Body of pancreas (tissue), 4 donors: ENCODE results near the gene AOC2. TPM values are rescaled to one million over a fixed set of nuclear protein-coding genes. Genes with fewer than 3 reads are reported as not detected.
"Not testable (repeated sequence)": the region's sequence is repeated elsewhere in the genome, so short reads cannot be mapped to it uniquely, and the experiment has no call there.

ENCODE experiments used
- ATAC-seq: fragments of 150-250 bp; one replicate; pipeline ENCODE4 v1.9.1; 2016
- DNase-seq, 4 donors: peaks; one replicate each; pipeline ENCODE4 v3.0.0-alpha.2; 2019
- H3K27ac ChIP-seq, 4 donors: fragments of 200-600 bp; sonication (generic); 1 replicate in 3 of 4; 2 replicates in 1 of 4; pipeline versions ENCODE4 v1.5.1 to v1.6.1; 2016 to 2019; ENCODE audit warnings: mild to moderate bottlenecking in 1 of 4, mixed read lengths in 1 of 4, moderate library complexity in 1 of 4
- H3K27me3 ChIP-seq, 2 donors: fragments of 200-600 bp; sonication (generic); one replicate each; pipeline ENCODE4 v1.6.0; 2016; ENCODE audit warnings: mild to moderate bottlenecking in 1 of 2
- H3K36me3 ChIP-seq, 2 donors: fragments of 200-600 bp; sonication (generic); replicated peaks in 1 of 2; 2 replicates each; pipeline ENCODE4 v1.5.1; 2016; ENCODE audit warnings: low read depth in 2 of 2; ENCODE audit not compliant: insufficient read depth in 1 of 2
- H3K4me1 ChIP-seq: fragments of 200-600 bp; sonication (generic); one replicate; pipeline ENCODE4 v1.6.0; 2016
- H3K4me3 ChIP-seq, 2 donors: fragments of 200-600 bp; sonication (generic); 1 replicate in 1 of 2; 2 replicates in 1 of 2; pipeline ENCODE4 v1.5.1; 2016 to 2019
- H3K9me3 ChIP-seq, 3 donors: fragments of 200-600 bp; sonication (generic); 1 replicate in 2 of 3; 2 replicates in 1 of 3; pipeline ENCODE4 v1.5.1; 2016
- CTCF ChIP-seq, 7 experiments: fragments of 450-650 bp in 4 of 7; fragments of 200-600 bp in 3 of 7; sonication (generic) in 3 of 7; IDR thresholded peaks; one replicate each; pipeline ENCODE4 v1.5.1; 2016 to 2019; ENCODE audit warnings: antibody characterized with exemption in 7 of 7
- POLR2A ChIP-seq, 3 donors: fragments of 450-650 bp; IDR thresholded peaks; one replicate each; pipeline ENCODE4 v1.6.1; 2016; ENCODE audit warnings: antibody characterized with exemption in 3 of 3, mild to moderate bottlenecking in 2 of 3
- WGBS, 2 donors: methylation state at CpG; one replicate each; pipeline ENCODE4 v1.1.5; 2017; 5-methylcytosine and 5-hydroxymethylcytosine counted together
- intact Hi-C: fragments of 100-400 bp; cut with DNase I; formaldehyde crosslinking; loops from one replicate; pipeline ENCODE4 v1.15.1; 2023
- microRNA-seq, 2 donors: library from miRNA; unstranded; fragments of <30 nt; microRNA quantifications; one replicate each; pipeline ENCODE4, GENCODE V29; 2016; ENCODE audit warnings: borderline number of aligned reads in 2 of 2, borderline replicate concordance in 2 of 2
- small RNA-seq: library from RNA; depleted of rRNA; stranded (forward); fragments of <200 nt; gene quantifications from one replicate; pipeline ENCODE3, GENCODE V24; 2016
- total RNA-seq, 2 donors: library from RNA; depleted of rRNA; stranded (reverse); fragments of >200 nt; gene quantifications; one replicate each; pipeline ENCODE4 v1.1.0, GENCODE V29; 2016

AOC2 gene
- total RNA-seq, 2 donors from 2014 or later = 1.0 to 3.0 TPM

GRCh38 chr17:42894283-42895184, 50.2 kb downstream of the AOC2 start:
- H3K4me1 ChIP-seq = peaks cover 50% of the 10 kb centered on the region
- 31 to 35% methylated on average over 12 of the region's 12 CpGs for WGBS, 2 donors
- TF ChIP-seq POLR2A (IDR thresholded peaks at IDR 0.05) = no peak
- TF ChIP-seq CTCF (IDR thresholded peaks at IDR 0.05) = no peak
- ATAC-seq (peak; percentile 89), DNase-seq (peak; percentile 78 to 92 (median 88))
- H3K4me3 ChIP-seq = no peak overlapping the region
- no peaks in the 10 kb centered on the region for H3K36me3 ChIP-seq
- no peaks in the 10 kb centered on the region for H3K9me3 ChIP-seq
- H3K27me3 ChIP-seq = no peaks in the 10 kb centered on the region
- peak overlapping the region; percentile 74 to 94 (median 86) for H3K27ac ChIP-seq
- intact Hi-C loops = no loop called here

GRCh38 chr17:42895185-42895555, 50.8 kb downstream of the AOC2 start:
- 4 to 20% methylated on average over 2 of the region's 2 CpGs for WGBS, 2 donors
- peaks cover 50% of the 10 kb centered on the region for H3K4me1 ChIP-seq
- H3K4me3 ChIP-seq = no peak overlapping the region
- peak overlapping the region; percentile 74 to 94 (median 86) for H3K27ac ChIP-seq
- TF ChIP-seq POLR2A (IDR thresholded peaks at IDR 0.05) (peak in 1 of 3 donors; percentile 15), CTCF (IDR thresholded peaks at IDR 0.05) (no peak)
- DNase-seq = peak; percentile 71 to 90 (median 86)
- no peaks in the 10 kb centered on the region for H3K9me3 ChIP-seq
- ATAC-seq = peak; percentile 74
- no peaks in the 10 kb centered on the region for H3K36me3 ChIP-seq
- intact Hi-C loops = no loop called here
- H3K27me3 ChIP-seq = no peaks in the 10 kb centered on the region

- no peaks in the 10 kb centered on the region for H3K27me3 ChIP-seq
- peak in 2 of 3 donors; percentile 39 to 42 for TF ChIP-seq POLR2A (IDR thresholded peaks at IDR 0.05)
- TF ChIP-seq CTCF (IDR thresholded peaks at IDR 0.05) = no peak
- no peak overlapping the region for H3K4me3 ChIP-seq
- peak overlapping the region; percentile 65 to 94 (median 86) for H3K27ac ChIP-seq
- peak in 3 of 4 donors; percentile 40 to 50 (median 42) for DNase-seq
- intact Hi-C loops = no loop called here
- no peaks in the 10 kb centered on the region for H3K9me3 ChIP-seq
- ATAC-seq = peak; percentile 22
- 65 to 90% methylated on average over 2 to 7 of the region's 7 CpGs for WGBS, 2 donors
- peaks cover 58% of the 10 kb centered on the region for H3K4me1 ChIP-seq
- no peaks in the 10 kb centered on the region for H3K36me3 ChIP-seq
Measured at GRCh38 chr17:42898147-42898811, 53.9 kb downstream of the AOC2 start.

- 93% methylated on average over 3 of the region's 3 CpGs for WGBS, 2 donors
- intact Hi-C loops, H3K4me3 ChIP-seq, H3K9me3 ChIP-seq, DNase-seq, H3K27me3 ChIP-seq, H3K36me3 ChIP-seq, ATAC-seq: not testable (repeated sequence)
- peak overlapping the region in 3 of 4 donors; percentile 68 to 94 (median 86) for H3K27ac ChIP-seq
- peaks cover 52% of the 10 kb centered on the region for H3K4me1 ChIP-seq
Measured at GRCh38 chr17:42899981-42900380, 55.6 kb downstream of the AOC2 start.

Small RNAs within 50 kb of the gene (microRNA-seq; reads per million reads assigned to microRNA genes)
- 0 to 0.47 reads per million in 2 donors for gene MIR6781

Small RNAs within 50 kb of the gene (small RNA-seq; reads per million reads assigned to genes)
- gene MIR6781 (not detected), gene RNU6-287P (not detected)

Other genes with a start within 250 kb of the AOC2 start
- 10 to 100 TPM; 36.9 to 42.0 TPM for gene RETREG3, start 235.2 kb upstream of the AOC2 start, total RNA-seq
- 10 to 100 TPM; 17.4 to 23.1 TPM for gene TUBG1, start 234.9 kb upstream of the AOC2 start, total RNA-seq
- 10 to 100 TPM; 64.1 to 80.4 TPM for gene TUBG2, start 185.3 kb upstream of the AOC2 start, total RNA-seq
- gene PLEKHH3, start 167.6 kb upstream of the AOC2 start, total RNA-seq = 100 to 1,000 TPM in 1 of 2 donors, 10 to 100 TPM in 1; 63.0 to 105 TPM
- gene CCR10, start 162.7 kb upstream of the AOC2 start, total RNA-seq = under 1 TPM; 0.78 to 0.99 TPM
- 1 to 10 TPM; 4.9 to 6.7 TPM for gene CNTNAP1, start 162.0 kb upstream of the AOC2 start, total RNA-seq
- 10 to 100 TPM; 19.1 to 28.5 TPM for gene EZH1, start 99.5 kb upstream of the AOC2 start, total RNA-seq
- 1 to 10 TPM; 3.1 to 7.6 TPM for gene RAMP2, start 83.4 kb upstream of the AOC2 start, total RNA-seq
- 10 to 100 TPM; 17.8 to 23.9 TPM for gene VPS25, start 71.1 kb upstream of the AOC2 start, total RNA-seq
- gene WNK4, start 64.0 kb upstream of the AOC2 start, total RNA-seq = under 1 TPM in 1 of 2 donors, not detected in 1; 0.26 TPM
- 10 to 100 TPM; 69.2 to 72.4 TPM for gene COA3, start 45.9 kb upstream of the AOC2 start, total RNA-seq
- gene CNTD1, start 45.7 kb upstream of the AOC2 start, total RNA-seq = not detected
- gene BECN1, start 20.3 kb upstream of the AOC2 start, total RNA-seq = 10 to 100 TPM; 50.4 to 65.1 TPM
- gene PSME3, start 11.2 kb upstream of the AOC2 start, total RNA-seq = 10 to 100 TPM; 41.2 to 51.6 TPM
- 10 to 100 TPM in 1 of 2 donors, 1 to 10 TPM in 1; 6.5 to 55.7 TPM for gene AOC3, start 6.6 kb downstream of the AOC2 start, total RNA-seq
- gene G6PC1, start 56.2 kb downstream of the AOC2 start, total RNA-seq = 1 to 10 TPM in 1 of 2 donors, not detected in 1; 2.6 TPM
- 10 to 100 TPM; 44.5 to 51.9 TPM for gene AARSD1, start 119.9 kb downstream of the AOC2 start, total RNA-seq
- gene PTGES3L, start 135.5 kb downstream of the AOC2 start, total RNA-seq = under 1 TPM in 1 of 2 donors, not detected in 1; 0.52 TPM
- gene RUNDC1, start 136.0 kb downstream of the AOC2 start, total RNA-seq = 10 to 100 TPM; 17.1 to 37.6 TPM
- 100 to 1,000 TPM; 406 to 507 TPM for gene RPL27, start 153.8 kb downstream of the AOC2 start, total RNA-seq
- 10 to 100 TPM; 16.2 to 19.5 TPM for gene IFI35, start 162.2 kb downstream of the AOC2 start, total RNA-seq
- 100 to 1,000 TPM in 1 of 2 donors, 10 to 100 TPM in 1; 83.7 to 101 TPM for gene VAT1, start 177.8 kb downstream of the AOC2 start, total RNA-seq
- gene RND2, start 180.7 kb downstream of the AOC2 start, total RNA-seq = under 1 TPM; 0.33 to 0.52 TPM